Measurements from ENCODE around the gene PTPRR. TPM values are rescaled to one million over a fixed set of nuclear protein-coding genes. Genes with fewer than 3 reads are reported as not detected.

Gene PTPRR
- polyA plus RNA-seq, 4 donors, result 0.08 to 0.79 (median 0.44) TPM

DNA sequence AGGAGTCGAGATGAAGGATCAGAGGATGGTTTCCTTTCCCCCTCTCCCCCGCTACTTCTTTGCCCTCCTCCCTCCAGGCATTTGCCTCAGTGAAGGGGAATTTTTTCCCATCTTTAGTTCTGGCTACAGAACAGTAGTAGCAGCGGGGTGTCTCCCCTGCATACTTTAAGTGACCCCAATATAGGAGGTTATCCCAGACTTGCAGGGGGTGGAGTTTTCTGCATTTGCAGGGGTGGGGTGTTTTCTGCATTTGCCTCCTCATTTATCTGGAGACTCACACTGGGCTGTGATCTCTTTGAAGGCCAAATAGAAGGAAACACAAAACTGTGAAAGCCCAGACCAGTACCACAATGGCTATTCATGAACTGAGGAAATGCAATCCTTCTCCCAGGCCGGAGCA, 303.1 kb downstream of the PTPRR start:
- no peak for DNase-seq (ENCODE audit: low read depth in 4 of 4, low spot score in 3 of 4)

DNA sequence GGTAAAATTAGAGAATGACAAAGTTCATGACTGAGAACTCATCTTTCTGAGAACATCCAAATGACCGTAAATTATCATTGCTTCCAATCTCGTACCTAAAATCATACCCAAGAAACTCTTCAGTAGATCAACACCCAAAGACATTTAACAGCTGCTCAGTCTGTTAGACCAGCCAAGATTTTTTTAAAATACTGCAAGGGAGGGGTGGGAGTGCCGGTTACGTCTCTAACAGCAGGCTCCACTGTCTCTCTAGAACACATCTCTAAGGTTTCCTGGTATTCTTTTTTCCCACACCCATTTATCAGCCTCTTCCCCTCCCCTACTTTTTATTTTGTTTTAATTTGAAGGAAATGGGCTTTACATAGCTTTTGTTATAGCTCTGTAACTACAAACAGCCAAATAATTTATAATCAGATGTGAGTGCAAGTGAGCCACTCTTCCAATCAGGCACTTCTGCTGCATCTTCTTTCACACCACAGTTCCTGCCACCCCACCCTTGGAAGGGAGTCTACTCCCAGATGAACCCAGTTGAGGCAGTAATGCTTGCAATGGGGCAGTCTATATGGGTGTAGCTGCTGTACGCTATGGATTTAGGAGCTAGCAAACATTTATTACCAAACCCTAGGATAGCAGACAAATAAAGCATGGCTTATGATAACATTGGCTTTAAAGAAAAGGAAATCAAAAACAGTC, 305.2 kb downstream of the PTPRR start:
- DNase-seq (ENCODE audit: low read depth in 4 of 4, low spot score in 3 of 4), result no peak

DNA sequence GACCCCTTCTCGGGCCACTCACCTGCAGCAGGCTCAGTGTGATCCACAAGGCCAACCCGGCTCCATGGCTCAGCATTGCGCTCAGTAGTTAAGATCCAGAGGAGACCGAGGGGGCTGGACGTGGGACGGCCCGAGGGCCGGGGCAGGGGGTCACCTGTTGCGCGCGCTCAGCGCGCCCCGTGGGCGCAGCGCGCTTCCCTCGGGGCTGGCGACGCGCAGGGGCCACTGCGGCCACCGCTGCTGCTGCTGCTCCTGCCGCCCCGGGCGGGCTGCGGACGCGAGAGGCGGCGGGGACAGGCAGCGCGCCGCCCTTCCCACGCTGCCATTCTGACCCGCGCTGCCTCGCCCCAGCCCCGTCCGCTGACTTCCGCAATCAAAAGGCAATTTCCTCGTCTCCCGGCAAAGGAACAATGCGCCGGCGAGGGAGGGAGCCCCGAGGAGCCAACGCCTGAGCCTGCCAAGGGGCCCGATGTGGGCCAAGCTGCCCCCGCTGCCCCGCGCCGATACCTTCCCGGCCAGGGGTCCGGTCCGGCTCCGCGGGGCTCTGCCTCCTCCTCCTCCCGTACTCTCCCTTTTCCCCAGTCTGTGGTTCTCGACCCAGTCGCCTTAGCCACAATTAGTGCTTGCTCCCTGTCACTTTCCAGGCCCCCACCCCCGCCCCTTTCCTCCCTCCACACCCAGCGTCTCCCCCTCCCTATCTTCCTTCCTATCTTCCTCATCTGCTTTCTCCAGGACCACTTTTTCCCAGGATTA, 310.6 kb downstream of the PTPRR start:
- DNase-seq (ENCODE audit: low read depth in 4 of 4, low spot score in 3 of 4), result peak in 1 of 4 donors; percentile 11

DNA sequence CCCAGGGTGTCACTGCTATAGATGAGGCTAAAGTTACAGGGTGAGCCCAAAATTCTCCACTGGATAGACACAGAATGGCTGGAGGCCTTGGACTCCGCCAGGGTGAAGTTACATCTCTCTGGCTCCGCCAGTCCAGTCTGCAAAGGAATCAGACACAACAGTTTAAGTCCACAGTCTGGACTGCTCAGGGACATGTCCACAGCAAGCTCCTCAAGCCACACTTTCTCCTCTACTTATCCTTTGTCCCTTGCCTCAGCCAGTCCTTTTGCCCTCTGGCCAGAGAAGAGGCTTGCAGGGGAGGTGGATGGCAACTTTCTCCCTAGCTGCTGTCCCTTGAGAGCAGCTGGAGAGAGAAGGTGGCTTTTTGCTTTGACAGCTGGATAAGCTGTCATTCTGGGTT, 311.3 kb downstream of the PTPRR start:
- DNase-seq (ENCODE audit: low read depth in 4 of 4, low spot score in 3 of 4), result no peak

DNA sequence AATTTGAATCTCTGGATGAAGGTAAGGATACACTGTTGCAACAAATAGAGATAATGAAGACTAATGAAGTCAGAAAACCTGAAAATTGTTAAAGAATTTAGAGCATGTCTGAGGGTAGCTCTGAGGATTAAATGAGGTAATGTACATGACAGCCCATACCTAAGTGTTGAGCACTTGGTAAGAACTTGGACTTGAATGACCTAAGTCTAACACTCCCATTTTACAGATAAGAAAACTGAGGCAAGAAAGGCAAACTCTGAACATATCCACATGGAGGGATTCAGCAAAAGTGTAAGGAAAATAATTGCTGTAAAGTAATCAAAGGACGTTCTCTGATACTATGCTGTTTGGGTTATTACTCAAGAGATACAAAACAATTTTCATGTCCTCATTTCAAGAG, 312.4 kb downstream of the PTPRR start:
- DNase-seq (ENCODE audit: low read depth in 4 of 4, low spot score in 3 of 4), result no peak

DNA sequence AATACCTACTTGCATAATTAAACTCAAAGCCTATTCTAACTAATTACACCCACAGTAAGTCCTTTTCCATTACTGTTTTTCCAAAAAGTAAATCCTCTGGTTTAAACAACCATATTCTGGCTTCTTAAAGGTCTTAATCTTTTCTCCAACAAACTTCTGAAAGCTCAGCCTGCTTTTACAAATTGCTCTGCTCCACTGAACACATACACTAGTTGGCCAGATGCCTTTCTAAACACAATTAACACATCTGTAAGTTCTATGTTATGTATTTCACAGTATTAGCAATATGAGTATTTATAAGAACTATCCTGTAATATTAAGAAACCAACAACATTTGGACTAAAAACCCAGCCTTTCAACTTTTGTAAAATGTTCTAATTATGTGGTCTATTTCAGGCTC, 313.4 kb downstream of the PTPRR start:
- DNase-seq (ENCODE audit: low read depth in 4 of 4, low spot score in 3 of 4), result no peak

DNA sequence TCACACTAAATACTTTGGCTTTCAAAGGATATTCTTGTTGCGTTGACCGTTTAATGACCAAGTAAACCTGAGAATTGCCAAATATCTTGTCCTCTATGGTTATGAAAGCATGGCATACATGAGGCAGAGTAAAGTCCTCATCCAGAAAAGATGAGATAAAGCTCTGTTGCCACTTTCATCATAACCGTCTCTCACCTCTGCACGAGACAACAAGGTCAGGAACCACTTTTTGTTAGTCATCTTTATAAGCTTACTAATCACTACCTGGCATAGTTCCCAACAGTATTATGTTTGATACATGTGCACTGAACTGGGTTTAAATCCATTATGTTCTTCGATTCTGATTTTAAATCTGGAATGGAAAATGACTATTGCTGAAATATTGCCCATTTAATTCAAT, 314.6 kb downstream of the PTPRR start:
- no peak for DNase-seq (ENCODE audit: low read depth in 4 of 4, low spot score in 3 of 4)

DNA sequence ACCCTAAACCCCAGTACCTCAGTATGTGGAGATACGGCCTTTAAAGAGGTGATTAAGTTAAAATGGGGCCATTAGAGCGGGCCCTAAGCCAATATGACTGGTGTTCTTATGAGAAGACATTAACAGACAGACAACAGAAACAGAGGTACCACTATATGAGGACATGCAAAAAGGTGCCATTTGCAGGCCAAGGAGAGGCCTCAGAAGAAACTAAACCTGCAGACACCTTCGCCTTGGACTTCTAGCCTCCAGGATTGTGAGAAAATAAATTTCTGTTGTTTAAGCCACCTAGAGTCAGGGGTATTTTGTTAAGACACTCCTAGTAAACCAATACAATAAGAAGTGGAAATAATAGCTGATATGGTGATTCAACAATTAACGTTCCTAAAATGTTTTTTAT, 315.9 kb downstream of the PTPRR start:
- no peak for DNase-seq (ENCODE audit: low read depth in 4 of 4, low spot score in 3 of 4)

DNA sequence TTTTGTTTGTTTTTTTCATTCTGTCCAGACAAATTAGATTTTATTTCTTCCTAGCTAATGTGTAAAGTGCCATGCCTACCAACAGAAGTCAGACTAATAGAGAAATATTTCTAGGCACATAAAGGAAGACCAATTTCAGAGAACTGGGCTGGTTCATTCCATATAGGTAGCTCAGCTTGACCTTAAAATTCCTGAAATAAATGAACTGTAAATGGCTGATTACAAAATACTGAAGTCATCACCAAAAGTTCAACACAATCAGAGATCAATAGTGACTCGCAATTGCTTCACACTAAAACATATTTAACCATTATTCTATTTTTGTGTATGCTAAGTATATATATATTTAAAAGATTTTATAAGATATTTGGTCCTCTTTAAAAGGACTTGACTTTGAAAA, 317.5 kb downstream of the PTPRR start:
- DNase-seq (ENCODE audit: low read depth in 4 of 4, low spot score in 3 of 4), result no peak

DNA sequence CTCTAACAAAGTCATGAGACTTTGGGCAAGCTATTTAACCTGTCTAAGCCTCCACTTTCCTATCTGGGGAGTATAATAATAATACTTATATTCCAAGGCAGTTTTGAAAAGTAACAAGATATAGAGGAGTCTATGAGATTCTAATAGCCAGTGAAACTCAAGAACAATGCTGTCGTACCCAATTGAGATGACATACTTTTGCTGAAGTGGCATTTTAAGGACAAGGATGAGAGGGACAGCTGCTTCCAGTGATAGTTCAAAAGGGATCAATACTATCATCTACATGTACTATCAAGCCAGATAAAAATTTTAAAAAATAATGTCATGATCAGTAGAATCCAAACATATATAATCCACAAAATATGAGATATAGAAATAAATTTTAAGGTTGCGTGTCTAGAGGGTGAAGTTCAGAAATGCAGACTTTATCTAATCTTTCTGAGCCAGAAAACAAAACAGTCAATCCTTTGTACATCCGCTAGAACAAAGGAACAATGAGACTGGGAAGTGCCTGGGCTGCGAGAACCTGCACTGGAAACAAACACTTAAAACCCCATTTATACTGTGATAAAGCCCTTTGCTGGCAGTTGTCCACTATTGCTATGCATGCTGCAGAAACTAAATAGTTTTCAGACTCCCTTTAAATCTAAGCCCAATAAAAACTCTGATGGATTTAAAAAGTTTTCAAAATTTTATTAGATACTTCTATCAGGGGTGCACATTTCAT, 321.9 kb downstream of the PTPRR start:
- DNase-seq (ENCODE audit: low read depth in 4 of 4, low spot score in 3 of 4), result no peak

DNA sequence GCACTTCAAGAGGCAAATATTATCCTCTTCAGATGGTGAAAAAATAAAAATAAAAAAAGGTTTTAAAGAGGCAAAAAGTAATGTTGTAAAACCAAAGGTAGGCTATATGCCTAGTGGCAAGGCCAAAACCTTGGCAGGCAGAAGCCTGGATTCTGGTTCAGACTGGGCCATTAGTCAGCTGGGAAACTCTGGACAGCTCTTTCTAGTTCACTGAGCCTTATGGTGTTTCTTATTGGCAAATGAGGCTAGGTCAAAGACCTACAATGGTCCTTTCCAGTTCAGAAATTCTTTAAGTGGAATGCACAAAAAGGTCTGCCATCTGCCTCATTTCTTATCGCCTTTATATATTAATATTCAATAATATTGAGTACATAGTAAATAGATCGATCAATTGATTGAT, 327.9 kb downstream of the PTPRR start:
- DNase-seq (ENCODE audit: low read depth in 4 of 4, low spot score in 3 of 4), result no peak

DNA sequence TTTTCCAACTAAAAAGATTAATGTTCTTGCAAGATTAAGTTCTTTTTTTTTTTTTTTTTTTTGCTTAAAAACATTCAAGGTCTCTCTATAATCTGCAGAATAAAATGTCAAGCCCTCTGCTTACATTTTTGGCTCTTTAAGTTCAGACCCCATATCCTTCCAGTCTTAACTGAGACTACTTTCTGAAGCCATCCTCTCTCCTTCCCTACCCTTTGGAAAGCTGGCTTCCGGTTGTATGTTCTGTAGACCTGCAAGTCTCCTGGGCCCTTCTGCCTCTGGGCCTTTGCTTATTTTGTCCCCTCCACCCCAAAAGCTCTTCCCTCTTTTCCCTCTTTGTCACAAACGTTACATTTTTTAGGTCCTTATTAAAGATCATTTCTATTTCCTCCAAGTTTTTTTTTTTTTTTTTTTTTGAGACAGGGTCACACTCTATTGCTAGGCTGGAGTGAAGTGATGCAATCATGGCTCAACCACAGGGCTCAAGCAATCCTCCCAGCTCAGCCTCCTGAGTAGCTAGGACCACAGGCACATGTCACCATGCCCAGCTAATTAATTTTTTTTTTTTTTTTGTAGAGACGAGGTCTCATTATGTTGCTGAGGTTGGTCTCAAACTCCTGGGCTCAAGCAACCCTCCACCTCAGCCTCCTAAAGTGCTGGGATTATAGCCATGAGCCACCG, 329.9 kb downstream of the PTPRR start:
- DNase-seq (ENCODE audit: low read depth in 4 of 4, low spot score in 3 of 4), result no peak

DNA sequence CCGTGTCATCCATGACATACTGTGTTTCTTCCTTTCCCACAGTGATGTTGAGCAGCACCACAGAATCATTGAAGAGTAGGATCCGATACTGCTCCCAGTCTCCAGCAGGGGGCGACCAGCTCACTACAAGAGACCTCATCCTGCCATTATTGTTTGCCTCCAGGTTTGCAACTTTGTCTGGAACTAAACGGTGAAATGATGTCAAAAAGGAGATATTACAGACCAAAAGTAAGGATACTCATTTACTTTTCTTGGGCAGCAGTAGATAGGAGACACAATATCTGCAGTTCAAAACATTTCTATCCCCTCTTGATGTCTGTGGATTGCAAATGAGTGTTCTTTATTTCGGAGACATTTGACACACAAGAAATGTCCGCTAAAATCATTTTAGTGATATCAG, 330.5 kb downstream of the PTPRR start:
- no peak for DNase-seq (ENCODE audit: low read depth in 4 of 4, low spot score in 3 of 4)

Other genes starting within 250 kb of the PTPRR start
- 10 to 100 TPM in 3 of 4 donors, 1 to 10 TPM in 1; 2.9 to 44.1 (median 27.5) TPM for gene TSPAN8, start 237.3 kb upstream of the PTPRR start, polyA plus RNA-seq (ENCODE audit: insufficient read length in 4 of 4)